Ishikawa (cell line): Measurements from ENCODE around the gene PREPL.

Experiments used
- CEBPB ChIP-seq: IDR thresholded peaks from 2 replicates; pipeline ENCODE4 v1.6.1; 2012
- EGR1 ChIP-seq: IDR thresholded peaks from 2 replicates; pipeline ENCODE4 v1.6.1; 2012
- RAD21 ChIP-seq: IDR thresholded peaks from 2 replicates; pipeline ENCODE4 v1.6.1; 2012; ENCODE audit warnings: low read depth
- TAF1 ChIP-seq: IDR thresholded peaks from 2 replicates; pipeline ENCODE4 v1.6.1; 2012; ENCODE audit warnings: low read depth, mild to moderate bottlenecking
- USF1 ChIP-seq: IDR thresholded peaks from 2 replicates; pipeline ENCODE4 v1.6.1; 2012
- YY1 ChIP-seq: IDR thresholded peaks from 2 replicates; pipeline ENCODE4 v1.6.1; 2012; ENCODE audit warnings: low read depth
- TF ChIP-seq, protein P1 (sequence below): IDR thresholded peaks from 2 replicates; pipeline ENCODE4 v1.6.1; 2012

DNA sequence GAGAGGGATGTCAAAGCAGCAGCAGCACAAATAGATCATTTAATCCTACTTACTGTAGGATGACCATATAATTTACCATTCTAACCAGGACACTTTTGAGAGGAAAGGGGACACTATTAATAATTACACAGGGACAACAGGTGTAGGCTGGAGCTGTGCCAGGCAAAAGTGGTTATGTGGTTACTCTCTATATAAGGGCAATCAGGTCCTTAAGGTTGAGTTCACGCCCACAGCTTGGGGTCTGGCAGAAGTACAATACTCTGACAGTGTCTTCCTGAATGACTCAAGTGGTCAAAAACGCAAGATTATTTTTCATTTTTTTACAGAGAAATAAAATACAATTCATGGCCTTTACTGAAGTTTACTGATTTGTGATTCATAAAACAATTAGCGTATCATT, 2.8 kb downstream of the PREPL start:
- TF ChIP-seq USF1: no peak
- TF ChIP-seq EGR1: no peak
- TF ChIP-seq, protein P1, sequence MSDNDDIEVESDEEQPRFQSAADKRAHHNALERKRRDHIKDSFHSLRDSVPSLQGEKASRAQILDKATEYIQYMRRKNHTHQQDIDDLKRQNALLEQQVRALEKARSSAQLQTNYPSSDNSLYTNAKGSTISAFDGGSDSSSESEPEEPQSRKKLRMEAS: no peak
- TF ChIP-seq CEBPB: no peak
- TF ChIP-seq RAD21: no peak
- TF ChIP-seq YY1: no peak
- TF ChIP-seq TAF1: no peak
